SIG-M5 treated with dmso at 0.1 percent for 504 hours (cell line): ENCODE data around the gene MAPK12.
"Not testable (repeated sequence)": the region's sequence is repeated elsewhere in the genome, so short reads cannot be mapped to it uniquely, and the experiment has no call there.

Experiments
- DNase-seq: peaks from one replicate; lab custom pipeline; 2025; ENCODE audit not compliant: unreplicated experiment; lab: John Stamatoyannopoulos, UW

The MAPK12 gene

GRCh38 chr22:50282361-50283155 is 21.1 kb upstream of the MAPK12 start:
- DNase-seq: peak; percentile 29

DNA sequence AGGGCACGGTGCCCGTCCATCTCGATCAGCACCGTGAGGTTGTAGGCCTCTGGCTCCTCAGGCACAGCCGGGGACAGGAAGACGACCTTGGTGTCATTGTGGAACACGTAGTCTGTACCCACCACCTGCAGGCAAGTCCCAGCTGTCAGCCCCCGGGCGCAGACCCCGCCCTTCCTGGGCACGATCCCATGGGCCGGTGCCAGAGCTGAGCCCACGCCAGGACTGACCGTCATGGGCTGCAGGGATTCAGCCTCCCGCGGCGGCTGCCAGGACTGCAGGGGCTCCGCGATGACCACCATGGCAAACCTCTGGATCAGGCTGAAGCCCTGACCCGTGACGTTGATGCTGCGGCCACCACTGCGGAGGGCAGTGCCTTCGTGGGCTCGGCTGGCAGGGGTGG is 20.5 kb upstream of the MAPK12 start:
- DNase-seq: no peak

- DNase-seq: no peak
Observed at GRCh38 chr22:50281384-50281760, 19.9 kb upstream of the MAPK12 start.

- no peak for DNase-seq
Observed at GRCh38 chr22:50280708-50281383, 19.4 kb upstream of the MAPK12 start.

- no peak for DNase-seq
Observed at GRCh38 chr22:50280022-50280707, 18.7 kb upstream of the MAPK12 start.

- DNase-seq: no peak
Observed at GRCh38 chr22:50278956-50279619, 17.6 kb upstream of the MAPK12 start.

DNA sequence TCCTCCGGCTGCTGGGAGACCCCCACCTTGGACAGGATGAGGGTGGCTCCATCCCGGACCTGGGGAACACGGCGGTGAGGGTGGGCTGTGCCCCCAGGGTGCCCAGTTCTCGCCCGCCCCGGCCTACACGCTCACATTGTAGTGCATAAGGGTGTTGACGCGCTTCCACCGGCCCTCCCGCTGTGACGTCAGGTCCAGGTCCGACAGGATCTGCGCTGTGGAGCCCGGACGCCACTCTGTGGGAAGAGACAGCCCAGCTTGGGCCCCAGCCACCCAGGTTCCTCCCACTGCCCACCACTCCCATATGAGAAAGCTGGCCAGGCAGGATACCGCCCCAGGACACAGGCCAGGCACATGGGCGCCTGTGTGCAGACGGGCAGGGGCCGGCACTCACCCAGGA is 17.0 kb upstream of the MAPK12 start:
- no peak for DNase-seq

DNA sequence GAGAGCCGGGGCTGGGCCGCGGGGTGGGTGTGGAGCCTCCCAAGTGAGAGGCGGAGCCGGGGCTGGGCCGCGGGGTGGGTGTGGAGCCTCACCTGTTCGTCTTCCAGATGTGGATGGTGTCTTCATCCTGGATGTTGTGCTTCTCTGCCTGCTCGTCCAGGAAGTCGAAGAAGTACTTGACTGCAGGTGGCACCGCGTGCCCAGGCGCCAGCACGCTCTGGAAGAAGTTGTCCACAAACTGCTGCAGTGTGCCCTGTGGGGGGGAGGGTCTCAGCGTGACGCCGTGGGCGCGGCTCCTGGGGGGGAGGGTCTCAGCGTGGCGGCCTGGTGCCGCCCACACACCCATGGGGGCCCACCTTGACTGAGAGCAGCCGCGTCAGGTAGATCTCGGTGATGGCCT is 16.3 kb upstream of the MAPK12 start:
- DNase-seq: no peak

GRCh38 chr22:50276143-50276542 is 14.7 kb upstream of the MAPK12 start:
- no peak for DNase-seq

GRCh38 chr22:50275181-50276055 is 13.9 kb upstream of the MAPK12 start:
- no peak for DNase-seq

- DNase-seq: no peak
Observed at GRCh38 chr22:50274771-50275170, 13.3 kb upstream of the MAPK12 start.

DNA sequence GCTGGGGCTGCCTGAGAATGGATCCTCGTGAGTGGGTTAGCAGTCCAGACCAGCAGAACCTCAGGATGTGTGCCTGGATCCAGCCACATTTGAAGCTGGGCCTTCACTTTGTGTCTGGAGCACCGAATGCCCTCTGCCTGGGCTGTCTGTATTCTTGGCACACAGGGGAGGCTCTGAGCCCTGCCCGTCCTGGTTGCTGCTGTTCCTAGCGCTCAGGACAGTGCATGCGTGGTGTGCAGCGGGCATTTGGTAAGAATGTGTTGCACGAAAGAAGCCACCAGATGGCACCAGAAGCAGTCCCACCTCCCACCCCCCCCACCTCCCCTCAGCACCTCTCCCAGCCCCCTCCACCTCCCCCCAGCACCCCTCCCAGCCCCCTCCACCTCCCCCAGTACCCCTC is 12.8 kb upstream of the MAPK12 start:
- DNase-seq: peak; percentile 50

GRCh38 chr22:50273781-50274180 is 12.3 kb upstream of the MAPK12 start:
- DNase-seq: not testable (repeated sequence)

DNA sequence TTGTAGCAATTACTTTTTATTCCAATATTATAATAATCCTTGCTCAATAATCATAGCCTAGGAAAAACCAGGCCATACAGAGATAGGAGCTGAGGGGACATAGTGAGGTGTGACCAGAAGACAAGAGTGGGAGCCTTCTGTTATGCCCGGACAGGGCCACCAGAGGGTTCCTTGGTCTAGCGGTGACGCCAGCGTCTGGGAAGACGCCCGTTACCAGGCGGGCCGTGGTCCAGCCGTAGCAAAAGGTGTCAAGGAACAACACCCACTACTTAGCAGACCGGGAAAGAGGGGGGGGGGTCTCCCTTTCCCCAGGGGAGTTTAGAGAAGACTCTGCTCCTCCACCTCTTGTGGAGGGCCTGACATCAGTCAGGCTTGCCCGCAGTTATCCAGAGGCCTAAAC is 11.9 kb upstream of the MAPK12 start:
- not testable (repeated sequence) for DNase-seq

DNA sequence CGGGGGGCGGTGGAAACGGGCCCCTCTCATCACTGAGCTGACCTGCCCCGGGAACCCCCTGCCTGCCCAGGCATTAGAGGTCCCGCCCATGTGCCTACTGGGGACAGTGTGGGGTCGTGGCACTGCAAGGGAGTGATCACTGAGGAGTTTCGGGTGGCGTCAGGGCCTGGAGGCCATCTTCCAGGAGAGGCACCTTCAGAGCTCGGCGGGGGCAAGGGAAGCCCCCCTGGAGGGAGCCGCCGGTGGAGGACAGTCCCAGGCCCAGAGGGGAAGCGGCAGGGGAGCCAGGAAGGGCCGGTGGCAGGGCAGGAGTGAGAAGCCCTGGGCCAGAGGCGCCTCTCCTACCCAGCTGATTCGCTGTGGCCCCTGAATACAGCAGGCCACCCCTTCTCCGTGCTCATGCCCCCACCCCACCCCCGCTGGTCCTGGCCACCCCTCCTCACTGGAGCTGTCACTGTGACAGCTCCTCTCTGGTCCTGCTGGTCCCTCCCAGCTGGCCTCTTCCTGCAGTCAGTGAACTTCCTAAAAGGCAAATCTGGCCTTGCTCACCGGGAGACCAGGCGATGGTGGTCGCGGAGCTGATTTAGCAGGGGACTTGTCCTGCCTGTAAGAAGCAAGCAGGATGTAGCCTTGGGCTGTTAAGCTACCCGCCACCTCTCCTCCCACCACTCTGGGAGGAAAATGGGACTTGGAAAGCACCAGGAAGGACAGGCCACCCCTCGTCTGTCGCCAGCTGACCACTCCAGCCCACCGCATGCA is 10.7 kb upstream of the MAPK12 start:
- DNase-seq: no peak

- DNase-seq: peak; percentile 18
Observed at GRCh38 chr22:50271519-50271970, 10.1 kb upstream of the MAPK12 start.

- peak; percentile 36 for DNase-seq
Observed at GRCh38 chr22:50270666-50271394, 9.3 kb upstream of the MAPK12 start.

DNA sequence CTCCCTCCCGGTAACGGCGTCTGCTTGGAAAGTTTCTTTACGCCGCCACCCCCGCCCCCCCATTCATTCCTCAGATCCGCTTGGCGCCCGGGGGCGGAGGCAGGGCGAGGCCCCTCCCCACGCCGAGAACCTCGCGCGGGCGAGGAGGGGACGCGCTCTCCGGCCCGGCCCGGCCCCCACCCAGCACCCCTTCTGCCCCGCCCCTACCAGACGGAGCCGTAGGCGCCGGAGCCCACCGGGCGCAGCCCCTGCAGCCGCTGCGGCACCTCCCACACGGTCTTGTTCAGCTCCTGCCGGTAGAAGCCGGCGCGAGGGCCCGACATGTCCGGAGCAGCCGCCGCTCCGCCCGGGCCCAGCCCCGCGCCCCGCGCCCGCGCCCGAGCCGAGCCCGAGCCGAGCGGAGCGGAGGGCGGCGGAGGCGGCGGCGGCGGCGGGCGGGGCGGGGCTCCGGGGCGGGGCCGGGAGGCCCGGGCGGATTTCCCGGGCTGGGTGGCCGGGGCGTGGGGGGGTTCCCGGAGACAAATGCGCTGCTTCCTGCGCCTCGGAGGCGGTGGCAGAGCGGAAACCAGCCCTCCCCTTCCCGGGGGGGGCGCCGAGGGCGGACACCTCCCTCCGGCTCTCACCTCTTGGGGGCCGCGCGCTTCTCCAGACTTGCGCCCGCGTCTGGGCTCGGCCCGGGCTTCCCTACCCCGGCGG is 8.6 kb upstream of the MAPK12 start, which contains the start of gene MAPK11:
Gene MAPK11 (minus strand): TSS at position 411 of the 696 bp plus-strand sequence. CDS start 88 bp downstream, at position 323.
- DNase-seq: no peak
